ENCODE results near the gene TNS3. TPM values are rescaled to one million over a fixed set of nuclear protein-coding genes. Genes with fewer than 3 reads are reported as not detected.

TNS3 gene
- total and polyA plus RNA-seq, 2 of the 13 experiments (the other 11 are each of a cell fraction or from before 2014, with no cell fraction given), result 52.9 to 55.7 TPM

- TF ChIP-seq ZNF225 (CRISPR knock-in tag; IDR thresholded peaks at IDR 0.05) (no peak), HMG20B (CRISPR knock-in tag; conservative IDR thresholded peaks at IDR 0.05) (no peak), MLXIP (CRISPR knock-in tag; IDR thresholded peaks at IDR 0.05; ENCODE audit: borderline replicate concordance) (no peak), NFYC (CRISPR knock-in tag; IDR thresholded peaks at IDR 0.05) (no peak)
Measured at GRCh38 chr7:47465191-47465590, 116.7 kb downstream of the TNS3 start (continued).

- Histone ChIP-seq H3K9ac (ENCODE audit: insufficient read depth, low read depth, low read length) (no peak overlapping the region), H3K9me3 (ENCODE audit: low read length) (no peaks in the 10 kb centered on the region), H3K27ac (ENCODE audit: extremely low read length, insufficient read depth, low read length) (no peak overlapping the region), H3K27me3 (ENCODE audit: control insufficient read depth in 1 of 2, insufficient read depth in 2 of 2, low read length in 2 of 2) (no peaks in the 10 kb centered on the region), H3K36me3 (replicated peaks in 1 of 2; ENCODE audit: control insufficient read depth in 1 of 2, insufficient read depth in 2 of 2, low read length in 2 of 2) (peaks cover 22 to 40% of the 10 kb centered on the region in 2 experiments; a peak in 4 of 5 replicates), H3K4me2 (ENCODE audit: low read depth, low read length) (no peak overlapping the region), H2AFZ (ENCODE audit: low read length) (no peak overlapping the region), H3K79me2 (ENCODE audit: insufficient read depth, low read length) (peaks cover 91% of the 10 kb centered on the region), H3K4me1 (ENCODE audit: insufficient read depth, low read length) (peaks cover 57% of the 10 kb centered on the region), H3K4me3 (replicated peaks in 1 of 3; ENCODE audit: insufficient read depth in 1 of 3, low read depth in 2 of 3, low read length in 3 of 3) (no peak overlapping the region), H4K20me1 (ENCODE audit: insufficient read depth, low read length) (peaks cover 28% of the 10 kb centered on the region)
- no peak for DNase-seq (ENCODE audit: low spot score)
- 96% methylated on average over 8 of the region's 9 CpGs for WGBS (ENCODE audit: low lambda C conversion rate)
- FAIRE-seq, result no peak
- intact Hi-C loops (cut with micrococcal nuclease; ENCODE audit: unreplicated experiment) (no loop called here), in situ Hi-C loops (cut with HindIII; ENCODE audit: extremely low pct_ligation_motif_present, low pct_unique_long_range_greater_than_20kb) (no loop called here)
- ATAC-seq, result no peak
- CTCF ChIA-PET (ENCODE audit: low intra/inter-chr PET ratio, low total read pairs), result no interaction called here
- POLR2A ChIA-PET, result no interaction called here
- BruUV-seq (replicated peaks), result no TSS peak
- TF ChIP-seq TFAP4 (IDR thresholded peaks at IDR 0.05; ENCODE audit: borderline replicate concordance, low read depth), result no peak
- no peak for TF ChIP-seq ZFP41 (CRISPR knock-in tag; IDR thresholded peaks at IDR 0.05; ENCODE audit: borderline replicate concordance)
- no peak for TF ChIP-seq NONO (IDR thresholded peaks at IDR 0.05)
- TF ChIP-seq NONO (CRISPR knock-in tag; conservative IDR thresholded peaks at IDR 0.05), result no peak
Measured at GRCh38 chr7:47464266-47464665, 117.6 kb downstream of the TNS3 start.

Data from HepG2 (cell line).